Gastrocnemius medialis (tissue), 4 donors: ENCODE results near the gene SVOP.

ENCODE experiments used
- CTCF ChIP-seq, 5 experiments: fragments of 450-650 bp in 3 of 5; fragments of 200-600 bp in 2 of 5; sonication (generic) in 2 of 5; IDR thresholded peaks in 4 of 5; conservative IDR thresholded peaks in 1 of 5; 1 replicate in 4 of 5; 2 replicates in 1 of 5; pipeline ENCODE4 v1.5.1; 2016 to 2019; ENCODE audit warnings: antibody characterized with exemption in 5 of 5, mild to moderate bottlenecking in 3 of 5, moderate library complexity in 3 of 5
- POLR2A ChIP-seq, 2 donors: fragments of 450-650 bp; IDR thresholded peaks; one replicate each; pipeline ENCODE4 v1.6.1; 2017; ENCODE audit warnings: antibody characterized with exemption in 2 of 2, mild to moderate bottlenecking in 2 of 2, moderate library complexity in 2 of 2

GRCh38 chr12:108948367-108948766, 72.5 kb downstream of the SVOP start:
- TF ChIP-seq CTCF (IDR thresholded peaks at IDR 0.05 in 4 of 5, conservative IDR thresholded peaks at IDR 0.05 in 1 of 5): no peak
- TF ChIP-seq POLR2A (IDR thresholded peaks at IDR 0.05): no peak
